Naive thymus-derived CD4-positive, alpha-beta T cell (primary cell): ENCODE measurements around the gene PCDHGC4. TPM values are rescaled to one million over a fixed set of nuclear protein-coding genes. Genes with fewer than 3 reads are reported as not detected.

Experiments used
- ATAC-seq: fragments of 150-1000 bp; cut with Tn5 transposase; 2 replicates; pipeline ENCODE4 v1.10.0; 2021; ENCODE audit warnings: mild to moderate bottlenecking, moderate library complexity
- CTCF ChIA-PET: fragments of 350-600 bp; sonication (Branson Sonifier 250); formaldehyde crosslinking; loops from one replicate; lab custom pipeline; 2021; ENCODE audit warnings: antibody characterized with exemption; lab: Charles Lee
- POLR2A ChIA-PET: fragments of 350-600 bp; sonication (Branson Sonifier 250); formaldehyde crosslinking; loops from one replicate; lab custom pipeline; 2021; ENCODE audit warnings: antibody characterized with exemption, inconsistent platforms; lab: Charles Lee
- DNase-seq, 9 donors: peaks; one replicate each; pipeline versions ENCODE4 v3.0.0 to v3.0.0-alpha.2; 2020 to 2022; ENCODE audit warnings: mixed read lengths in 1 of 9
- H3K27ac ChIP-seq: one replicate; pipeline ENCODE4 v1.7.0; 2013; ENCODE audit warnings: mild to moderate bottlenecking, low read depth, low read length, moderate library complexity
- H3K27me3 ChIP-seq, 2 donors: one replicate each; pipeline ENCODE4 v1.7.0; 2013; ENCODE audit warnings: low read length in 2 of 2, mild to moderate bottlenecking in 2 of 2, moderate library complexity in 2 of 2; ENCODE audit not compliant: control insufficient read depth in 2 of 2, insufficient read depth in 2 of 2
- H3K36me3 ChIP-seq, 3 experiments: 1 replicate in 2 of 3; 2 replicates in 1 of 3; pipeline ENCODE4 v1.7.0; 2013; ENCODE audit warnings: low read length in 3 of 3, mild to moderate bottlenecking in 3 of 3, moderate library complexity in 1 of 3; ENCODE audit not compliant: insufficient read depth in 3 of 3, control insufficient read depth in 2 of 3
- H3K4me1 ChIP-seq, 2 donors: one replicate each; pipeline ENCODE4 v1.7.0; 2013; ENCODE audit warnings: low read length in 2 of 2, mild to moderate bottlenecking in 2 of 2, moderate library complexity in 1 of 2; ENCODE audit not compliant: control insufficient read depth in 2 of 2, insufficient read depth in 2 of 2
- H3K4me3 ChIP-seq: 2 replicates; pipeline ENCODE4 v1.7.0; 2013; ENCODE audit warnings: mild to moderate bottlenecking, low read length
- H3K9me3 ChIP-seq, 3 experiments: 1 replicate in 2 of 3; 2 replicates in 1 of 3; pipeline ENCODE4 v1.7.0; 2013; ENCODE audit warnings: low read length in 3 of 3; ENCODE audit not compliant: control insufficient read depth in 2 of 3
- H3K27ac Mint-ChIP-seq, 9 donors: one replicate each; pipeline ENCODE4 v1.8.0; 2020 to 2022; ENCODE audit warnings: mixed read lengths in 9 of 9, mild to moderate bottlenecking in 8 of 9, moderate library complexity in 5 of 9, inconsistent platforms in 2 of 9
- H3K27me3 Mint-ChIP-seq, 5 donors: one replicate each; pipeline ENCODE4 v1.8.0; 2021 to 2022; ENCODE audit warnings: mixed read lengths in 5 of 5, mild to moderate bottlenecking in 1 of 5
- H3K36me3 Mint-ChIP-seq, 5 donors: one replicate each; pipeline ENCODE4 v1.8.0; 2020 to 2022; ENCODE audit warnings: mixed read lengths in 5 of 5, mild to moderate bottlenecking in 3 of 5, inconsistent platforms in 1 of 5
- H3K4me1 Mint-ChIP-seq, 7 donors: one replicate each; pipeline ENCODE4 v1.8.0; 2020 to 2022; ENCODE audit warnings: mixed read lengths in 7 of 7, mild to moderate bottlenecking in 3 of 7, inconsistent platforms in 1 of 7
- H3K4me3 Mint-ChIP-seq, 10 donors: one replicate each; pipeline ENCODE4 v1.8.0; 2020 to 2022; ENCODE audit warnings: mild to moderate bottlenecking in 10 of 10, mixed read lengths in 10 of 10, moderate library complexity in 6 of 10, inconsistent platforms in 2 of 10
- H3K9me3 Mint-ChIP-seq, 11 donors: one replicate each; pipeline ENCODE4 v1.8.0; 2020 to 2022; ENCODE audit warnings: mixed read lengths in 11 of 11, mild to moderate bottlenecking in 4 of 11, inconsistent platforms in 1 of 11, moderate library complexity in 1 of 11
- intact Hi-C, 2 donors: fragments of 100-400 bp; cut with micrococcal nuclease; formaldehyde crosslinking; loops; one replicate each; pipeline ENCODE4 v1.15.1; 2023
- polyA plus RNA-seq, 2 donors: library from polyadenylated mRNA; unstranded; fragments of 300-500 nt; fragmentation: Illumina TruSeq; gene quantifications; one replicate each; pipeline ENCODE4 v1.2.3, GENCODE V29; 2021
- total RNA-seq, 6 experiments: library from RNA in 5 of 6; stranded (reverse) in 5 of 6; gene quantifications; 1 replicate in 5 of 6; 2 replicates in 1 of 6; pipeline ENCODE4 v1.2.3 and lab custom pipeline; 2021 to 2026

Gene PCDHGC4
- total and polyA plus RNA-seq, 7 experiments from 2014 or later = 0.22 TPM; not detected in 6

- no peak overlapping the region for H3K4me3 ChIP-seq
- H3K36me3 ChIP-seq = no peaks in the 10 kb centered on the region
- no peak overlapping the region for H3K27ac Mint-ChIP-seq
- POLR2A ChIA-PET = no interaction called here
- intact Hi-C loops = no loop called here
- H3K27ac ChIP-seq = no peak overlapping the region
- no peaks in the 10 kb centered on the region for H3K4me1 ChIP-seq
- H3K27me3 ChIP-seq = no peaks in the 10 kb centered on the region
- no peak for DNase-seq
- H3K9me3 Mint-ChIP-seq = peaks cover 0 to 2% (median 0%) of the 10 kb centered on the region in 11 donors
- no peak overlapping the region for H3K4me3 Mint-ChIP-seq
- H3K36me3 Mint-ChIP-seq = no peaks in the 10 kb centered on the region
- peaks cover 0 to 4% (median 0%) of the 10 kb centered on the region in 7 donors for H3K4me1 Mint-ChIP-seq
- ATAC-seq = no peak
- no peaks in the 10 kb centered on the region for H3K9me3 ChIP-seq
- H3K27me3 Mint-ChIP-seq = peaks cover 0 to 13% (median 4%) of the 10 kb centered on the region in 5 donors
- CTCF ChIA-PET = no interaction called here
Measured at GRCh38 chr5:141504216-141504615, 19.4 kb downstream of the PCDHGC4 start.

GRCh38 chr5:141506381-141507155 is 21.7 kb downstream of the PCDHGC4 start:
- H3K27ac Mint-ChIP-seq = no peak overlapping the region
- ChIA-PET CTCF (no interaction called here), POLR2A (no interaction called here)
- no peaks in the 10 kb centered on the region for H3K9me3 ChIP-seq
- no peak overlapping the region for H3K4me3 ChIP-seq
- no peaks in the 10 kb centered on the region for H3K4me1 ChIP-seq
- peaks cover 0 to 5% (median 2%) of the 10 kb centered on the region in 7 donors for H3K4me1 Mint-ChIP-seq
- no peaks in the 10 kb centered on the region for H3K36me3 ChIP-seq
- H3K27me3 Mint-ChIP-seq = peaks cover 0 to 12% (median 4%) of the 10 kb centered on the region in 5 donors
- intact Hi-C loops = no loop called here
- ATAC-seq = no peak
- no peaks in the 10 kb centered on the region for H3K36me3 Mint-ChIP-seq
- H3K4me3 Mint-ChIP-seq = no peak overlapping the region
- H3K27me3 ChIP-seq = no peaks in the 10 kb centered on the region
- H3K27ac ChIP-seq = no peak overlapping the region
- H3K9me3 Mint-ChIP-seq = no peaks in the 10 kb centered on the region
- DNase-seq = no peak

GRCh38 chr5:141507387-141508091 is 22.7 kb downstream of the PCDHGC4 start:
- POLR2A ChIA-PET = no interaction called here
- no peak overlapping the region for H3K4me3 ChIP-seq
- intact Hi-C loops = no loop called here
- H3K27me3 ChIP-seq = no peaks in the 10 kb centered on the region
- Mint-ChIP-seq H3K36me3 (no peaks in the 10 kb centered on the region), H3K27ac (no peak overlapping the region), H3K9me3 (no peaks in the 10 kb centered on the region), H3K27me3 (peaks cover 0 to 7% (median 0%) of the 10 kb centered on the region in 5 donors), H3K4me3 (no peak overlapping the region), H3K4me1 (peaks cover 3 to 9% (median 3%) of the 10 kb centered on the region in 7 donors)
- CTCF ChIA-PET = interaction anchor here (0.5 to 2.9 kb wide), 3 partner anchors 17 to 336 kb away, joined by 3 to 9 read pairs (median 3); partner anchors contain the start of gene PCDHGA11
- DNase-seq (no peak), ATAC-seq (no peak)
- H3K27ac ChIP-seq = no peak overlapping the region
- no peaks in the 10 kb centered on the region for H3K4me1 ChIP-seq
- H3K36me3 ChIP-seq = no peaks in the 10 kb centered on the region
- H3K9me3 ChIP-seq = no peaks in the 10 kb centered on the region

GRCh38 chr5:141508440-141508797 is 23.6 kb downstream of the PCDHGC4 start:
- ATAC-seq (no peak), DNase-seq (no peak)
- Mint-ChIP-seq H3K27ac (no peak overlapping the region), H3K27me3 (peaks cover 0 to 7% (median 0%) of the 10 kb centered on the region in 5 donors), H3K4me3 (no peak overlapping the region), H3K36me3 (peaks cover 0 to 3% (median 0%) of the 10 kb centered on the region in 5 donors), H3K9me3 (no peaks in the 10 kb centered on the region), H3K4me1 (peaks cover 9 to 14% (median 10%) of the 10 kb centered on the region in 7 donors)
- CTCF ChIA-PET = interaction anchor here (0.9 to 2.9 kb wide), 2 partner anchors 16 to 88 kb away, joined by 3 to 9 read pairs; partner anchors contain the start of gene PCDHGA11
- no peaks in the 10 kb centered on the region for H3K9me3 ChIP-seq
- no peaks in the 10 kb centered on the region for H3K27me3 ChIP-seq
- H3K36me3 ChIP-seq = no peaks in the 10 kb centered on the region
- H3K4me3 ChIP-seq = no peak overlapping the region
- POLR2A ChIA-PET = no interaction called here
- intact Hi-C loops = no loop called here
- peaks cover 0 to under 1% of the 10 kb centered on the region in 2 donors for H3K4me1 ChIP-seq
- H3K27ac ChIP-seq = no peak overlapping the region

DNA sequence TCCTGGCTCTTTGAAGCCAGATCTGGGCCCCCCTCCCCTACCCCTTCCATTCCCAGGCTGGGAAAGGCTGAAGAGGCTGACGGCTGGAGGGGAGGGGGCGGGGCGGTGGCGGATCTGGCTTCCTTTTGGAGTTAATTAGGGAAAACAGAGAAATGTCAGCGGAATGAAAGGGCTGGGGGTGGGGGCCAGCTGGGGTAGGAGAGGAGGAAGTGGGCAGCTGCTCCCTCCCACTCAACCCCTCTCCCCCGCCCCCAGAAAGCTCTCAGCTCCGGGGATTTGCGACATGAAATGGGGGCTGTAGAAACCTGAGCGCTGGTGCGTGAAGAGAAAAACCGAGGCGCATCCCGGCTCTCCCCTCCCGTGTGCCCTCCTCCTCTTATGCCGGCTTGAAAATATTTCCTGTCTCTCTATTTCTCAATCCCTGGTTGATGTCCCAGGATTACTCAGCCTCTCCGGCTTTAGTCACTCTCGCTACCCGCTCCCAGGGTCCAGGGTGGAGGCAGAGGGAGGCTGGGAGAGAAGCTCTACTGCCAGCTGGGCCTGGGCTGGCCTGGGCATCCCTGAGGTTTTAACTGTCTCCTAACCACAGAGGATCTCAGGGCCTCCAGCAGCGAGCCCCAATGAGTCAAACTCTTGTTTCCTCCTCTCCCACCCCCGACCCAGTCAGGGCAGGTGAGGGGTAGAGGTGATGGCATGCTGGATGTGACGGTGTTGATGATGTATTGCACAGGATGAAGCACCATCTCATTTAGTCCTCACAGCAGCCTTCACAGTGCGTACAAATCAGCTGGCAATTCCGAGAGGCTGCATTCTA is 24.2 kb downstream of the PCDHGC4 start:
- H3K9me3 Mint-ChIP-seq = peaks cover 0 to 1% (median 0%) of the 10 kb centered on the region in 11 donors
- H3K27me3 ChIP-seq = no peaks in the 10 kb centered on the region

GRCh38 chr5:141510160-141510559 is 25.3 kb downstream of the PCDHGC4 start:
- DNase-seq (no peak), ATAC-seq (no peak)
- H3K36me3 ChIP-seq = peaks cover 0 to 4% (median 0%) of the 10 kb centered on the region in 3 experiments
- peaks cover 0 to 3% (median 0%) of the 10 kb centered on the region in 5 donors for H3K27me3 Mint-ChIP-seq
- intact Hi-C loops = loop anchor here (5.0 kb wide), 4 partner anchors 33 to 153 kb away; partner anchors contain the start of genes DIAPH1 (in 2 of the 2), HDAC3 (in 1 of the 2), PCDHGA4 (in 1 of the 2) and PCDHGB2 (in 1 of the 2)
- no peak overlapping the region for H3K27ac Mint-ChIP-seq
- H3K4me3 Mint-ChIP-seq = no peak overlapping the region
- CTCF ChIA-PET = interaction anchor here (2.9 kb wide), 1 partner anchor 14 kb away, joined by 9 read pairs; no protein-coding TSS in a partner anchor
- peaks cover 0 to 3% (median 0%) of the 10 kb centered on the region in 5 donors for H3K36me3 Mint-ChIP-seq
- no peak overlapping the region for H3K27ac ChIP-seq
- H3K4me1 ChIP-seq = peaks cover 0 to 13% of the 10 kb centered on the region in 2 donors
- H3K4me3 ChIP-seq = no peak overlapping the region
- peaks cover 0 to 1% (median 0%) of the 10 kb centered on the region in 11 donors for H3K9me3 Mint-ChIP-seq
- peaks cover 18 to 29% (median 24%) of the 10 kb centered on the region in 7 donors for H3K4me1 Mint-ChIP-seq
- POLR2A ChIA-PET = no interaction called here
- H3K9me3 ChIP-seq = no peaks in the 10 kb centered on the region
- H3K27me3 ChIP-seq = no peaks in the 10 kb centered on the region

More for the DNA sequence above, 24.2 kb downstream of the PCDHGC4 start:
- POLR2A ChIA-PET = no interaction called here
- no peak overlapping the region for H3K27ac Mint-ChIP-seq
- no peak for DNase-seq
- ATAC-seq = no peak
- H3K9me3 ChIP-seq = no peaks in the 10 kb centered on the region
- CTCF ChIA-PET = interaction anchor here (0.9 to 2.9 kb wide), 2 partner anchors 15 to 88 kb away, joined by 3 to 9 read pairs; partner anchors contain the start of gene PCDHGA11
- intact Hi-C loops = no loop called here
- peaks cover 14 to 20% (median 15%) of the 10 kb centered on the region in 7 donors for H3K4me1 Mint-ChIP-seq
- peaks cover 0 to 3% (median 0%) of the 10 kb centered on the region in 5 donors for H3K36me3 Mint-ChIP-seq
- no peak overlapping the region for H3K4me3 ChIP-seq
- H3K36me3 ChIP-seq = no peaks in the 10 kb centered on the region
- H3K27me3 Mint-ChIP-seq = peaks cover 0 to 7% (median 0%) of the 10 kb centered on the region in 5 donors
- no peak overlapping the region for H3K4me3 Mint-ChIP-seq
- peaks cover 0 to 5% of the 10 kb centered on the region in 2 donors for H3K4me1 ChIP-seq
- H3K27ac ChIP-seq = no peak overlapping the region
